SK-N-SH (cell line): ENCODE results near the gene IRF5. TPM values are rescaled to one million over a fixed set of nuclear protein-coding genes. Genes with fewer than 3 reads are reported as not detected.

Source experiments
- CTCF ChIA-PET: fragments of 300-600, 350-600 bp; formaldehyde crosslinking; extraction: SDS; loops from one replicate; lab custom pipeline; 2021; lab: Yijun Ruan, JAX
- POLR2A ChIA-PET: fragments of 350-600 bp; sonication (Branson Sonifier 250); formaldehyde crosslinking; extraction: SDS; loops from one replicate; lab custom pipeline; 2020; ENCODE audit warnings: antibody characterized with exemption, inconsistent platforms; lab: Yijun Ruan, JAX
- DNase-seq: peaks from one replicate; pipeline ENCODE4 v3.0.0; 2012
- H2AFZ ChIP-seq: fragments of 200-600 bp; sonication (generic); 2 replicates; pipeline ENCODE4 v1.8.1; 2016; ENCODE audit warnings: antibody characterized with exemption, mild to moderate bottlenecking, low read depth
- H3F3A ChIP-seq: fragments of 200-600 bp; sonication (generic); replicated peaks from 2 replicates; pipeline ENCODE3; 2016; ENCODE audit warnings: antibody characterized with exemption, mild to moderate bottlenecking; ENCODE audit not compliant: insufficient read depth
- H3K27ac ChIP-seq, 2 experiments: fragments of 200-500 bp in 1 of 2; fragments of 200-600 bp in 1 of 2; sonication (Bioruptor generic) in 1 of 2; sonication (generic), shearing (Covaris generic) in 1 of 2; 2 replicates each; pipeline versions ENCODE4 v1.5.1 to v1.6.1; 2014 to 2016; ENCODE audit warnings: low read depth in 2 of 2, inconsistent platforms in 1 of 2, low read length in 1 of 2, mild to moderate bottlenecking in 1 of 2, mixed read lengths in 1 of 2
- H3K27me3 ChIP-seq: fragments of 200-600 bp; sonication (generic), shearing (Covaris generic); 2 replicates; pipeline ENCODE4 v1.6.1; 2016; ENCODE audit warnings: mixed run types; ENCODE audit not compliant: insufficient read depth
- H3K36me3 ChIP-seq, 2 experiments: fragments of 200-500 bp in 1 of 2; fragments of 200-600 bp in 1 of 2; sonication (Bioruptor generic) in 1 of 2; sonication (generic) in 1 of 2; replicated peaks in 1 of 2; 2 replicates each; pipeline versions ENCODE3 to v1.5.1; 2014 to 2016; ENCODE audit warnings: low read length in 1 of 2, mild to moderate bottlenecking in 1 of 2; ENCODE audit not compliant: insufficient read depth in 2 of 2, control insufficient read depth in 1 of 2
- H3K4me1 ChIP-seq, 2 experiments: fragments of 200-500 bp in 1 of 2; fragments of 200-600 bp in 1 of 2; sonication (Bioruptor generic) in 1 of 2; sonication (generic), shearing (Covaris generic) in 1 of 2; 2 replicates each; pipeline versions ENCODE4 v1.5.1 to v1.6.1; 2014 to 2016; ENCODE audit warnings: low read depth in 1 of 2, low read length in 1 of 2, mixed run types in 1 of 2; ENCODE audit not compliant: insufficient read depth in 2 of 2, control insufficient read depth in 1 of 2
- H3K4me2 ChIP-seq: fragments of 200-600 bp; sonication (generic), shearing (Covaris generic); 2 replicates; pipeline ENCODE4 v1.6.1; 2017; ENCODE audit warnings: mixed run types
- H3K4me3 ChIP-seq, 2 experiments: fragments of 200-500 bp in 1 of 2; fragments of 200-600 bp in 1 of 2; sonication (Bioruptor generic) in 1 of 2; sonication (generic), shearing (Covaris generic) in 1 of 2; 2 replicates each; pipeline versions ENCODE4 v1.5.1 to v1.8.1; 2014 to 2016; ENCODE audit warnings: low read depth in 2 of 2, inconsistent platforms in 1 of 2, low read length in 1 of 2, mild to moderate bottlenecking in 1 of 2, mixed read lengths in 1 of 2, moderate library complexity in 1 of 2
- H3K79me2 ChIP-seq: fragments of 200-600 bp; sonication (generic); 2 replicates; pipeline ENCODE4 v1.8.1; 2017; ENCODE audit warnings: mild to moderate bottlenecking; ENCODE audit not compliant: insufficient read depth
- H3K9ac ChIP-seq: fragments of 200-600 bp; sonication (generic); 2 replicates; pipeline ENCODE4 v1.6.1; 2017; ENCODE audit warnings: mixed run types
- H3K9me2 ChIP-seq: fragments of 200-600 bp; sonication (generic); 2 replicates; pipeline ENCODE4 v1.6.1; 2017; ENCODE audit warnings: mixed run types
- H3K9me3 ChIP-seq: fragments of 200-600 bp; sonication (generic); 2 replicates; pipeline ENCODE4 v1.6.1; 2017; ENCODE audit warnings: mixed run types, mild to moderate bottlenecking, moderate library complexity
- H4K20me1 ChIP-seq: fragments of 200-600 bp; sonication (generic); 2 replicates; pipeline ENCODE4 v1.6.1; 2017; ENCODE audit warnings: mild to moderate bottlenecking, mixed run types; ENCODE audit not compliant: insufficient read depth
- EP300 ChIP-seq, 2 experiments: IDR thresholded peaks; 2 replicates each; pipeline versions ENCODE4 v1.4.0 to v1.6.1; 2012; ENCODE audit warnings: borderline replicate concordance in 1 of 2, low read depth in 1 of 2, low read length in 1 of 2
- EZH2phosphoT487 ChIP-seq: fragments of 200-600 bp; sonication (generic); IDR thresholded peaks from 2 replicates; pipeline ENCODE4 v1.6.1; 2017; ENCODE audit warnings: low read depth, mixed run types, mild to moderate bottlenecking, antibody characterized with exemption, moderate library complexity, borderline replicate concordance
- FOSL2 ChIP-seq: IDR thresholded peaks from 2 replicates; pipeline ENCODE4 v1.4.0; 2012; ENCODE audit warnings: low read depth, mild to moderate bottlenecking, moderate library complexity, borderline replicate concordance
- GATA2 ChIP-seq: sonication (generic); formaldehyde crosslinking; IDR thresholded peaks from 2 replicates; pipeline ENCODE4 v1.5.0; 2020; ENCODE audit warnings: mild to moderate bottlenecking, missing genetic modification reagents
- PBX3 ChIP-seq: IDR thresholded peaks from 2 replicates; pipeline ENCODE4; 2012
- RCOR1 ChIP-seq: fragments of 150-350 bp; IDR thresholded peaks from 2 replicates; pipeline ENCODE4 v1.6.1; 2017; ENCODE audit warnings: antibody characterized with exemption, low read length
- SMC3 ChIP-seq: IDR thresholded peaks from 2 replicates; pipeline ENCODE4 v1.6.1; 2012; ENCODE audit warnings: low read depth, low read length, improper control_type of control experiment
- TAF1 ChIP-seq: IDR thresholded peaks from 2 replicates; pipeline ENCODE4 v1.6.1; 2012; ENCODE audit warnings: low read depth, mild to moderate bottlenecking, low read length, moderate library complexity, borderline replicate concordance
- TCF12 ChIP-seq: IDR thresholded peaks from 2 replicates; pipeline ENCODE4 v1.4.0; 2012
- WGBS: methylation state at CpG from one replicate; pipeline ENCODE4 v1.1.6; 2017; ENCODE audit warnings: low lambda C conversion rate; 5-methylcytosine and 5-hydroxymethylcytosine counted together
- polyA plus RNA-seq, 3 experiments: library from polyadenylated mRNA; depleted of rRNA; stranded (reverse); fragments of >200 nt; gene quantifications; 2 replicates each; pipeline ENCODE4 v1.2.3, GENCODE V29; 2012
- TF ChIP-seq, protein P1 (sequence below): fragments of 150-350 bp; IDR thresholded peaks from 2 replicates; pipeline ENCODE4 v1.6.1; 2016; ENCODE audit warnings: mild to moderate bottlenecking, low read depth, low read length
- TF ChIP-seq, protein P2 (sequence below): fragments of 150-350 bp; IDR thresholded peaks from 2 replicates; pipeline ENCODE4 v1.6.1; 2017; ENCODE audit warnings: antibody characterized with exemption, low read length, low read depth, borderline replicate concordance

IRF5 gene
- polyA plus RNA-seq, 1 of the 3 experiments (the other 2 are of a cell fraction), result 0.62 TPM

- no peak for TF ChIP-seq GATA2 (CRISPR knock-in tag)
- TF ChIP-seq, protein P1, sequence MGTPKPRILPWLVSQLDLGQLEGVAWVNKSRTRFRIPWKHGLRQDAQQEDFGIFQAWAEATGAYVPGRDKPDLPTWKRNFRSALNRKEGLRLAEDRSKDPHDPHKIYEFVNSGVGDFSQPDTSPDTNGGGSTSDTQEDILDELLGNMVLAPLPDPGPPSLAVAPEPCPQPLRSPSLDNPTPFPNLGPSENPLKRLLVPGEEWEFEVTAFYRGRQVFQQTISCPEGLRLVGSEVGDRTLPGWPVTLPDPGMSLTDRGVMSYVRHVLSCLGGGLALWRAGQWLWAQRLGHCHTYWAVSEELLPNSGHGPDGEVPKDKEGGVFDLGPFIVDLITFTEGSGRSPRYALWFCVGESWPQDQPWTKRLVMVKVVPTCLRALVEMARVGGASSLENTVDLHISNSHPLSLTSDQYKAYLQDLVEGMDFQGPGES, result no peak
- no peak for TF ChIP-seq TCF12
- TF ChIP-seq EZH2phosphoT487, result no peak
- no peak for TF ChIP-seq RCOR1
- no peak for TF ChIP-seq FOSL2
- no peak for TF ChIP-seq PBX3
- TF ChIP-seq TAF1, result no peak
- TF ChIP-seq, all 33 proteins: peak for 0
These were observed 11.4 kb downstream of the IRF5 start (continued) for GRCh38 chr7:128948976-128949760.

GRCh38 chr7:128951296-128951695, 13.6 kb downstream of the IRF5 start:
- ChIA-PET CTCF (interaction anchor here (0.6 to 4.8 kb wide), 6 partner anchors 12 to 848 kb away, joined by 3 to 32 read pairs (median 4); no protein-coding TSS in a partner anchor), POLR2A (interaction anchor here (0.9 kb wide), 1 partner anchor 114 kb away, joined by 3 read pairs; no protein-coding TSS in a partner anchor)
- H3K36me3 ChIP-seq, result peaks cover 36 to 43% of the 10 kb centered on the region in 2 experiments
- no peaks in the 10 kb centered on the region for H3K9me3 ChIP-seq
- 72% methylated on average over 5 of the region's 5 CpGs for WGBS
- H3K27me3 ChIP-seq, result no peaks in the 10 kb centered on the region
- H3K79me2 ChIP-seq, result no peaks in the 10 kb centered on the region
- no peak overlapping the region for H3K4me3 ChIP-seq
- peaks cover 5 to 60% of the 10 kb centered on the region in 2 experiments; a peak in 3 of 4 replicates for H3K4me1 ChIP-seq
- H3K27ac ChIP-seq, result peak overlapping the region in 1 of 2 experiments; percentile 53; a peak in 2 of 4 replicates
- no peak for DNase-seq
- H3K9me2 ChIP-seq, result no peaks in the 10 kb centered on the region
- peaks cover 8% of the 10 kb centered on the region for H3F3A ChIP-seq
- TF ChIP-seq EP300 (IDR thresholded peaks at IDR 0.05; ENCODE audit: borderline replicate concordance in 1 of 2, low read depth in 1 of 2, low read length in 1 of 2) (0 out of 4 replicates have a peak, but pooled peaks of 1 of the 2 experiments have one; percentile 42), RCOR1 (0 out of 2 replicates have a peak, but pooled peaks have one; percentile 18), EZH2phosphoT487 (no peak), SMC3 (no peak), GATA2 (CRISPR knock-in tag) (peak; percentile 35; the same call in 1 of the 2 replicates)
- TF ChIP-seq, protein P2, sequence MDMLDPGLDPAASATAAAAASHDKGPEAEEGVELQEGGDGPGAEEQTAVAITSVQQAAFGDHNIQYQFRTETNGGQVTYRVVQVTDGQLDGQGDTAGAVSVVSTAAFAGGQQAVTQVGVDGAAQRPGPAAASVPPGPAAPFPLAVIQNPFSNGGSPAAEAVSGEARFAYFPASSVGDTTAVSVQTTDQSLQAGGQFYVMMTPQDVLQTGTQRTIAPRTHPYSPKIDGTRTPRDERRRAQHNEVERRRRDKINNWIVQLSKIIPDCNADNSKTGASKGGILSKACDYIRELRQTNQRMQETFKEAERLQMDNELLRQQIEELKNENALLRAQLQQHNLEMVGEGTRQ, result no peak
- H2AFZ ChIP-seq, result no peak overlapping the region
- no peak overlapping the region for H3K4me2 ChIP-seq
- H3K9ac ChIP-seq, result no peak overlapping the region
- H4K20me1 ChIP-seq, result no peaks in the 10 kb centered on the region; the same call in 1 of the 2 replicates
